HG03159 (cell line): Measurements from ENCODE around the gene EEF2K.

Experiments
- ATAC-seq: cut with Tn5 transposase; IDR thresholded peaks from one replicate; pipeline ENCODE4 v1.9.1; 2021; ENCODE audit warnings: mild to moderate bottlenecking, moderate library complexity; ENCODE audit not compliant: unreplicated experiment

EEF2K gene

DNA sequence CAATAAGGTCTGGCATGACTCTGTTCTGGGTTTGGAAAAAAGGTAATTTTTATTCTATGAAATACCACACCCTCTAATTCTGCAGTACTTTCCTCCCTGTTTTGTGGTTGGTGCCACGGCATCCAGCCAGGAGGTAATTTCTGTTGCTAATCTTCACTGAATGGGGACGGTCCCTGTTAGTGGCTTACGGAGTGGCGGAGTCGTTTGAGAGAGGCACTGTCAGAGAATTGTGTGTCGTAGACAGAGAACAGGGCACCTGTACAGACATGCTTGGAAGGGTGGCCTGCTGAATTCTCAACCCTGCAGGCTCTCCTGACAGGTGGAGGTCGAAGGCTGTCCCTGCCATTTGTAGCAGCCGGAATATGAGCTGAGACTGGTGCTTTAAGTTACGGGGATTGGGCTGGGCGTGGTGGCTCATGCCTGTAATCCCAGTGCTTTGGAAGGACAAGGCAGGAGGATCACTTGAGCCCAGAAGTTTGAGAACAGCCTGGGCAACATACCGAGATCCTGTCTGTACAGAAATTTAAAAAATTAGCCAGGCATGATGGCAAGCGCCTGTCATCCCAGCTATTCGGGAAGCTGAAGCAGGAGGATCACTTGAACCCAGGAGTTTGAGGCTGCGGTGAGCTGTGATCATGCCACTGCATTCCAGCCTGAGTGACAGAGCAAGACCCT is 33.2 kb downstream of the EEF2K start:
- no peak for ATAC-seq

DNA sequence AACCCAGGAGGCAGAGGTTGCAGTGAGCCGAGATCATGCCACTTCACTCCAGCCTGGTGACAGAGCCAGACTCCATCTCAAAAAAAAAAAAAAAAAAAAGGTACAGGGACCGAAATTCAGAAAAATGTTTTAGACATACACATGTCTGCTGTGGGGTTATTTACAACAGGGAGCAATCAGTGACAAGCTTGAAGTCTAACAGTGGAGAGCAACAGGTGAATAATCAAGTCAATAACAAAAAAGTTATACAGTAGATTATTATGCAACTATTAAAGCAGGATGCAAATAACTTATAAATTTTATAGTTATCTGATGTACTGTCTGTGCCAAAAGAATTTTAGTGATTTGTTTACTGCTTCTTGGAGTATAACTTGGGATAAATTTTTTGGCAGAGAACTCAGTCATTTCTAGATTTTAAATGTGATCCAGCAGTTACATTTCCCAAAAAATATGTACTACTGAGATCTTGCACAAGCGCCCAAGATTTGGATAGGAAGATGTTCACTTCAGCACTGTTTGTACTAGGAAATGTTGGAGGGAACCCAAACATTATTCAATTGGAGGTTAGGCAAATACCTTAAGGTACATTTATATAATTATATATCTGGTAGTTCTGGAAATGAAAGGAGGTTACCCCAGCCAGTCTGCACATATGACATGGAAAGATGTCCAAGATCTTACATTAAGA is 34.1 kb downstream of the EEF2K start:
- no peak for ATAC-seq

GRCh38 chr16:22250522-22250921 is 44.4 kb downstream of the EEF2K start:
- ATAC-seq: no peak

GRCh38 chr16:22252317-22252716 is 46.2 kb downstream of the EEF2K start:
- ATAC-seq: no peak

DNA sequence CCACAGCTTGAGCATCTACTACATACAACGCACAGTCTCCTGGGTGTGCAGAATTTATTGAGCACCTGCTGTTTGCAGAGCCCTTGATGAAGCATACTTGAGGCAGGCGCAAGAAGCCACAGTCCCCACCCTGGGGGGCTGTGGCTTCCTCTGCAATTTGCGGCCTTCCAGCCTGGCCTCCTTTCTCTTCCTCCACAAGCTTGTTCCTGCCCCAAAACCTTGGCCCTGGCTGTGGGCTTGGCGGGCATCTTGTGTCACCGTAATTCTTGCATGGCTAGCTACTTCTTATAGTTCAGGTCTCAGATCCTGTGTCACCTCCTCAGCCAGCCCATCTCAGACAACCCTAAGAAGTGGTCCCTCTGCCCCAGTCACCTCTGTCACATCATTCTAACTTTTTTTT is 47.2 kb downstream of the EEF2K start:
- no peak for ATAC-seq

GRCh38 chr16:22255335-22255734 is 49.3 kb downstream of the EEF2K start:
- no peak for ATAC-seq

GRCh38 chr16:22257440-22257839 is 51.4 kb downstream of the EEF2K start:
- ATAC-seq: no peak

GRCh38 chr16:22260490-22260889 is 54.4 kb downstream of the EEF2K start:
- ATAC-seq: no peak

GRCh38 chr16:22262460-22262859 is 56.4 kb downstream of the EEF2K start:
- ATAC-seq: no peak

DNA sequence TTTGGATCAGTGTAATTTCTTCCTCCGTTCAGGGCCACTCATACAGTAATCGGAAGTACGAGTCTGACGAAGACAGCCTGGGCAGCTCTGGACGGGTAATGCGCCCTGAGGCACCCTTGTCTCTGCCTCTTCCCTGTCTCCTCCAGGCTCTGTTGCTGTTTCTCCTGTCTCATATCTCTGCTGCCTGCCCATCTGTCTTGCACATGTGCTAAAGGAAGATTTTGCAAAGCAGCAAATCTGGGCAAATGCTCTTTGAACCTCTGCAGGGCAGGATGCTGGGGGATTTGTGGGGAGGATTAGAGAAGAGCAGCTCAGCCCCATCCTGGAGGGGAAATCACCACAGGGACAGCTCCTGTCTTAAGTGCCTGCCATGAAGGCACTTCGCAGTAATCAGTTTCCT is 58.7 kb downstream of the EEF2K start:
- ATAC-seq: no peak

GRCh38 chr16:22265351-22265750 is 59.3 kb downstream of the EEF2K start:
- no peak for ATAC-seq

- no peak for ATAC-seq
These were observed 60.5 kb downstream of the EEF2K start for GRCh38 chr16:22266546-22266945.

- no peak for ATAC-seq
These were observed 61.7 kb downstream of the EEF2K start for GRCh38 chr16:22267764-22268163.

DNA sequence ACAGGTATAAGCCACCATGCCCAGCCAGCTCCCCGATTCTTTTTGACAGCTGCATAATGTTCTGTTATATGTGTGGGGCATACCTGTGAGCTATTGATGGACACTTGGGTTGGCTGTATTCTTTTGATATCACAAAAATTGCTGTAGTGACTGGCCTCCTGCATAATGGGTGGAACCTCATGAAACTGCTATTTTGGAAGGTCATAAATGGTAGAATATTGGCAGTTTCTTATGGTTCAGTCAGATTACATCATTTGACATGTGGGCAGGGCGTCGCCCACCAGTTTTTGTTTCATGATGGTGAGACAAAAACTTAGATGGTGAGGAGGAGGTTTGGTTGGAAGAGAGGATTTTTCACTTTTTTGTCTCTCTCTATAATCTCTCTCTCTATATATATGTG is 64.4 kb downstream of the EEF2K start:
- ATAC-seq: no peak

DNA sequence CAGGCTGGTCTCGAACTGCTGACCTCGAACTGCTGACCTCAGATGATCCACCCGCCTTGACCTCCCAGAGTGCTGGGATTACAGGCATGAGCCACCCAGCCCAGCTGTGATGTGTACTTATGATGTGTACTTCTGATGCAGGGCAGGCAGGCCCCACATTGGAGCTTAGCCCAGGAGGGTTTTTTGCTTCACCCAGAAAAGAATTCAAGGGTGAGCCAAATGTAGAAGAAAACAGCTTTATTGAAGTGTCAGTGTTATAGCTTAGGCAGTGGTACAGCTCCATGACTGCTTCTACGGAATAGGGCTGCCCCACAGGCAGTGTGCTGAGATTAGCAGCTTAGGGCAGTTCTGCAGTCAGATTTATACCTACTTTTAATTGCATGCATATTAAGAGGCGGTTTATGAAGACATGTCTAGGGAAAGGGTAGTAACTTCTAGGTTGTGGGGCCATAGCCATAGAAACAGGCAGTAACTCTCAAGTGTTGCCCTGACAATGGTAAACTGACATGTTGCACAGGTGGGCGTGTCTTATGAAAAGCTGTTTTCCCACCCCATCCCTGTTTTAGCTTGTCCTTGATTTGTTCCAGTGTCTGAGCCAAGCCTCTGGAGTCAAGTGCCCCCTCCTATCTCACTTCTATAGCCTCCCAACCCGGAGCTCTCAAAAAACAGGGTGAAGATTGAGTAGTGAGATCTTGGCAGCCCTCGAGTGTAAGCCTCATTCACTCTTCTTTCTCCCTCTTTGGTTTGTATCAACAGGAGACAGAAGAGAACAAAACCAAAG is 67.0 kb downstream of the EEF2K start:
- ATAC-seq: no peak

DNA sequence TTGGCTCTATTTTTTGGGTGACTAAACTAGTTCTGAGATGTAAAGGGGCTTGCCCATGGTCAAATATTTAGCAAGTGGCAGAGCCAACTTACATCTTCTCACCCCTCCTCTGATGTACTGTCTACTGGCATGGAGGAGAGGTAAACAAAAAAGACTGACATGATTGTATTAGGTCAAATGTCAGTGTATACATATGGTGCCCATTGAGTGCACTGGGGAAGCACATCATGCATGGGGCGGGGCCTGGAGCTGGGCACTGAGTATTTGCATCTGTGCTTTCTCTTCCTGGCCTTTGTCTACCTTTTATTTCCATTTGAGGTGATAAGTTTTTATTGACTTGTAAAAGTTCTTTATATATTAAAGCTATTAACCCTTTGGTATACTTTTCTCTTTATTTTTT is 68.8 kb downstream of the EEF2K start:
- ATAC-seq: no peak

DNA sequence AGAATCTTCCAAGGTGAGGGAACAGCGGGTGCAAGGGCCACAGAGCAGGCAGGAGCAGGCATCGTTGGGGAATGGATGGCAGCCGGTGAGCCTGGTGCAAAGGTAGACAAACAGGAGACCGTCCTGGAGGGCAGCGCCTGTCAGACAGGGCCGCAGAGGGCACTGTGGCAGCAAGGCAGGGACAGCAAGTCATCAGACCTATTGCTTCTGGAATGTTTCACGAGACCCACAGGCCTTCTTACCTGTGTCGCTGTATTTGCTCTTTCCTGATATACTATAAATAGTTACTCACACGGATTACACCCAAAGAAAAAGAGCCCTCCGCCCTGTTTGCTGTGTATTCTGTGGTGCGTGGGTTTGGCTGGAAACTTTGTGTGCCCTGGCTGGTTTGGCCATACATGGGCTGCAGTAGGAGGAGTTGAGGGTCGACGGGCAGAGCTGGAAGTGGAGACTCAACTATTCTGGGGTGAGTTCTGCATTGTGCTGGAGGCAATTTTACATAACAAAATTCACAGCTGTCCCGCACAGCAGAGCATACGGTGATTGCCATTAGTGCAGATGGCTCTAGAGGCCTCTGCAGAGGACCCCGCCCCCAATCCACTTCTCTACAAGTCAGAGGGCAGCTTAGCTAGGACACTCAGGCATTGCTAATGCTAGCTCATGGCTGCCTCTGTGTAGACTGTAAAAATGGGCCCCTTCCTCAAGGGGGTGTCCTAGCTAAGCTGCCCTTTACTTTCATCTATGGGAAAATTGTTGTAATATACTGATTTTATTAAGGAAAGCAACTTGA is 72.6 kb downstream of the EEF2K start:
- ATAC-seq: no peak

- no peak for ATAC-seq
These were observed 76.3 kb downstream of the EEF2K start for GRCh38 chr16:22282254-22282892.

DNA sequence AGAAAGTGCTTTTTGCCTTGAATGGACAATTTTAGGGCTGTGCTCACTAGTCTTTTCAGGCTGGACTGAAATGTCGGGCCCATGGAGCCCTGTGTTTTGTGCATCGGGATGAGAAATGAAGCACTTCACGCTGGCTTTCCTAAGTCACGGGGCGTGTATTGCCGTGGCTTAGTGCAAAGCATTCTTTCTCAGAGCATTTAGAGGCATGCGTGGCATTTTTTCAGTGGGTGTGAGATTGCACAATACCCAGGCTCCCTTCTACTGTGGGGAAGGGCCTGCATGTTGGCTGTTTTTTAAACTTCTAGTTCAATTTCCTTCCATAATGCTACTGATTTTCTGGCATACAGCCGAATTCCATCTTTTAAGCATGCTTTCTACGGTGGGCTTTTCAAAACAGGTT is 78.6 kb downstream of the EEF2K start:
- ATAC-seq: no peak

DNA sequence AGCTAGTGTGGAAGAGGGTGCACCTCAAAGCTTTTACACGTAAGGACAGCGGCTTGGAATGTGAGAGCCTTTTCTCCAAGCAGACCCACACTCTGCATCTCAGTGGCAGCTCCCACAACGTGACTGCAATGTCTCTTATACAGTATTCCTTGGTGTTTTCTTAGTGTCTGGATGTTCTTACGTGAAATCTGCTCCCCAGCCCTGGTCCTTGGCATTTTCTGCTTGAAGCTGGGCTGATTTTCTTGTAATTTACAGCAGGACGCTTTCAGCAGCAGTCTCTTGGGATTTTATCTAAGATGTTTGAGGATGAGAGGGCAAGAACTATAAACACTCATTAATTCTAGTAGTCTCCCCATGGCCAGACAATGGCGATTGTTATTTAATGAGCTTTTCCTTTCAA is 79.0 kb downstream of the EEF2K start:
- no peak for ATAC-seq

DNA sequence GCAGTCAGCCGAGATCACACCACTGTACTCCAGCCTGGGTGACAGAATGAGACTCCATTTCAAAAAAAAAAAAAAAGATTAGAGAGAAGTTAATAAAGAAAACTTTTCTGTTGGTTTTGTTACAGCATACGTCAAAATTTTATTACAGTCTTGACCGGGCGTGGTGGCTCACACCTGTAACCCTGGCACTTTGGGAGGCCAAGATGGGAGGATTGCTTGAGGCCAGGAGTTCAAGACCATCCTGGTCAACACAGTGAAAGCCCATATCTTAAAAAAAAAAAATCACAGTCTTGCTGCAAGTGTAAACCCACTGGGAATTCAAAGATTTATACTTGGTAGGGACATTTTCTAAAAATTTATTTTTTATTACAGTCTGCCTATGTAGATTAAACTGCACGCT is 84.9 kb downstream of the EEF2K start:
- ATAC-seq: no peak
